Ovary (tissue), 3 donors: ENCODE data around the gene CDHR1.

Experiments used
- POLR2A ChIP-seq: fragments of 450-650 bp; IDR thresholded peaks from one replicate; pipeline ENCODE4 v1.6.1; 2017; ENCODE audit warnings: antibody characterized with exemption, mild to moderate bottlenecking, moderate library complexity
- TF ChIP-seq, protein P1 (sequence below), 3 donors: fragments of 450-650 bp in 2 of 3; fragments of 200-600 bp in 1 of 3; IDR thresholded peaks; one replicate each; pipeline versions ENCODE4 v1.5.1 to v1.8.0; 2016 to 2022; ENCODE audit warnings: antibody characterized with exemption in 3 of 3, mild to moderate bottlenecking in 1 of 3
- donor health status: DM: no; HTN: no; CAD: no.

DNA sequence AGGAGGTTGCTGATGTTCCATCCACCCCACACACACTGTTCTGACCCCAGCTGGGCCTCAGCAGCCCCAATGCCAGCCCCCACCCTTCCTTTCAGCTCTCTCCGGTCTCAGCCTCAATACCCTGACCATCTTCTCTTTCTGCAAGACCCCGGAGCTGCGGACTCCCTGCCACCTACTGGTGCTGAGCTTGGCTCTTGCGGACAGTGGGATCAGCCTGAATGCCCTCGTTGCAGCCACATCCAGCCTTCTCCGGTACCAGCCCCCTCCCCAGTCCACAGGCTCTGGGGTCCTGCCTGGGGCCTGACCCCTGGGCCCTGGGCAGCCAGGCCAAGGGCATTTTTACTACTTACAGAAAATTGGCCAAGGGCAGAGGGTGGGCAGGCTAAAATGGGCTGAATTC is 53.2 kb downstream of the CDHR1 start:
- no peak for TF ChIP-seq POLR2A
- TF ChIP-seq, protein P1, sequence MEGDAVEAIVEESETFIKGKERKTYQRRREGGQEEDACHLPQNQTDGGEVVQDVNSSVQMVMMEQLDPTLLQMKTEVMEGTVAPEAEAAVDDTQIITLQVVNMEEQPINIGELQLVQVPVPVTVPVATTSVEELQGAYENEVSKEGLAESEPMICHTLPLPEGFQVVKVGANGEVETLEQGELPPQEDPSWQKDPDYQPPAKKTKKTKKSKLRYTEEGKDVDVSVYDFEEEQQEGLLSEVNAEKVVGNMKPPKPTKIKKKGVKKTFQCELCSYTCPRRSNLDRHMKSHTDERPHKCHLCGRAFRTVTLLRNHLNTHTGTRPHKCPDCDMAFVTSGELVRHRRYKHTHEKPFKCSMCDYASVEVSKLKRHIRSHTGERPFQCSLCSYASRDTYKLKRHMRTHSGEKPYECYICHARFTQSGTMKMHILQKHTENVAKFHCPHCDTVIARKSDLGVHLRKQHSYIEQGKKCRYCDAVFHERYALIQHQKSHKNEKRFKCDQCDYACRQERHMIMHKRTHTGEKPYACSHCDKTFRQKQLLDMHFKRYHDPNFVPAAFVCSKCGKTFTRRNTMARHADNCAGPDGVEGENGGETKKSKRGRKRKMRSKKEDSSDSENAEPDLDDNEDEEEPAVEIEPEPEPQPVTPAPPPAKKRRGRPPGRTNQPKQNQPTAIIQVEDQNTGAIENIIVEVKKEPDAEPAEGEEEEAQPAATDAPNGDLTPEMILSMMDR (IDR thresholded peaks at IDR 0.05) = no peak
